Glutamatergic neuron (in vitro differentiated cells): Measurements from ENCODE around the gene GPR160. TPM values are rescaled to one million over a fixed set of nuclear protein-coding genes. Genes with fewer than 3 reads are reported as not detected.

ENCODE experiments used
- DNase-seq: peaks from one replicate; pipeline ENCODE4 v3.0.0; 2022
- H3K27ac Mint-ChIP-seq: one replicate; pipeline ENCODE4 v1.8.0; 2020; ENCODE audit warnings: mild to moderate bottlenecking, mixed read lengths, inconsistent platforms; ENCODE audit not compliant: unreplicated experiment
- H3K27me3 Mint-ChIP-seq: one replicate; pipeline ENCODE4 v1.8.0; 2020; ENCODE audit warnings: mild to moderate bottlenecking, moderate library complexity, mixed read lengths, inconsistent platforms; ENCODE audit not compliant: unreplicated experiment
- H3K36me3 Mint-ChIP-seq: one replicate; pipeline ENCODE4 v1.8.0; 2020; ENCODE audit warnings: mild to moderate bottlenecking, mixed read lengths, inconsistent platforms; ENCODE audit not compliant: unreplicated experiment
- H3K4me1 Mint-ChIP-seq: one replicate; pipeline ENCODE4 v1.8.0; 2020; ENCODE audit warnings: mild to moderate bottlenecking, low read depth, mixed read lengths, inconsistent platforms; ENCODE audit not compliant: unreplicated experiment
- H3K4me3 Mint-ChIP-seq: one replicate; pipeline ENCODE4 v1.8.0; 2020; ENCODE audit warnings: mild to moderate bottlenecking, mixed read lengths, inconsistent platforms; ENCODE audit not compliant: unreplicated experiment
- H3K9me3 Mint-ChIP-seq: one replicate; pipeline ENCODE4 v1.8.0; 2020; ENCODE audit warnings: mild to moderate bottlenecking, moderate library complexity, mixed read lengths, inconsistent platforms; ENCODE audit not compliant: unreplicated experiment
- total RNA-seq: library from RNA; stranded (reverse); fragmentation: NEBNext Ultra II Directional; extraction: Animal tissue kit (Norgen Biotek cat#: 25700); gene quantifications from one replicate; pipeline ENCODE4 v1.2.1, GENCODE V29; 2021; ENCODE audit not compliant: unreplicated experiment
- TF ChIP-seq, protein P1 (sequence below): fragments of 200-600 bp; sonication (generic); IDR thresholded peaks from one replicate; pipeline ENCODE4 v1.5.0; 2021; ENCODE audit not compliant: partially characterized antibody, unreplicated experiment

The GPR160 gene
- total RNA-seq, 1 donor from 2014 or later, result not detected

- no peaks in the 10 kb centered on the region for H3K36me3 Mint-ChIP-seq
- no peak for DNase-seq
- H3K9me3 Mint-ChIP-seq, result no peaks in the 10 kb centered on the region
- no peak overlapping the region for H3K27ac Mint-ChIP-seq
- no peak overlapping the region for H3K4me3 Mint-ChIP-seq
- H3K27me3 Mint-ChIP-seq, result peaks cover 4% of the 10 kb centered on the region
- no peaks in the 10 kb centered on the region for H3K4me1 Mint-ChIP-seq
- TF ChIP-seq, protein P1, sequence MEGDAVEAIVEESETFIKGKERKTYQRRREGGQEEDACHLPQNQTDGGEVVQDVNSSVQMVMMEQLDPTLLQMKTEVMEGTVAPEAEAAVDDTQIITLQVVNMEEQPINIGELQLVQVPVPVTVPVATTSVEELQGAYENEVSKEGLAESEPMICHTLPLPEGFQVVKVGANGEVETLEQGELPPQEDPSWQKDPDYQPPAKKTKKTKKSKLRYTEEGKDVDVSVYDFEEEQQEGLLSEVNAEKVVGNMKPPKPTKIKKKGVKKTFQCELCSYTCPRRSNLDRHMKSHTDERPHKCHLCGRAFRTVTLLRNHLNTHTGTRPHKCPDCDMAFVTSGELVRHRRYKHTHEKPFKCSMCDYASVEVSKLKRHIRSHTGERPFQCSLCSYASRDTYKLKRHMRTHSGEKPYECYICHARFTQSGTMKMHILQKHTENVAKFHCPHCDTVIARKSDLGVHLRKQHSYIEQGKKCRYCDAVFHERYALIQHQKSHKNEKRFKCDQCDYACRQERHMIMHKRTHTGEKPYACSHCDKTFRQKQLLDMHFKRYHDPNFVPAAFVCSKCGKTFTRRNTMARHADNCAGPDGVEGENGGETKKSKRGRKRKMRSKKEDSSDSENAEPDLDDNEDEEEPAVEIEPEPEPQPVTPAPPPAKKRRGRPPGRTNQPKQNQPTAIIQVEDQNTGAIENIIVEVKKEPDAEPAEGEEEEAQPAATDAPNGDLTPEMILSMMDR, result no peak
Measured at GRCh38 chr3:170023165-170023564, 14.6 kb upstream of the GPR160 start.

GRCh38 chr3:170024581-170024980 is 13.2 kb upstream of the GPR160 start:
- Mint-ChIP-seq H3K27me3 (peaks cover 6% of the 10 kb centered on the region), H3K36me3 (no peaks in the 10 kb centered on the region), H3K9me3 (peaks cover 2% of the 10 kb centered on the region), H3K4me1 (no peaks in the 10 kb centered on the region), H3K27ac (no peak overlapping the region), H3K4me3 (no peak overlapping the region)
- DNase-seq, result no peak
- TF ChIP-seq, protein P1, result no peak

DNA sequence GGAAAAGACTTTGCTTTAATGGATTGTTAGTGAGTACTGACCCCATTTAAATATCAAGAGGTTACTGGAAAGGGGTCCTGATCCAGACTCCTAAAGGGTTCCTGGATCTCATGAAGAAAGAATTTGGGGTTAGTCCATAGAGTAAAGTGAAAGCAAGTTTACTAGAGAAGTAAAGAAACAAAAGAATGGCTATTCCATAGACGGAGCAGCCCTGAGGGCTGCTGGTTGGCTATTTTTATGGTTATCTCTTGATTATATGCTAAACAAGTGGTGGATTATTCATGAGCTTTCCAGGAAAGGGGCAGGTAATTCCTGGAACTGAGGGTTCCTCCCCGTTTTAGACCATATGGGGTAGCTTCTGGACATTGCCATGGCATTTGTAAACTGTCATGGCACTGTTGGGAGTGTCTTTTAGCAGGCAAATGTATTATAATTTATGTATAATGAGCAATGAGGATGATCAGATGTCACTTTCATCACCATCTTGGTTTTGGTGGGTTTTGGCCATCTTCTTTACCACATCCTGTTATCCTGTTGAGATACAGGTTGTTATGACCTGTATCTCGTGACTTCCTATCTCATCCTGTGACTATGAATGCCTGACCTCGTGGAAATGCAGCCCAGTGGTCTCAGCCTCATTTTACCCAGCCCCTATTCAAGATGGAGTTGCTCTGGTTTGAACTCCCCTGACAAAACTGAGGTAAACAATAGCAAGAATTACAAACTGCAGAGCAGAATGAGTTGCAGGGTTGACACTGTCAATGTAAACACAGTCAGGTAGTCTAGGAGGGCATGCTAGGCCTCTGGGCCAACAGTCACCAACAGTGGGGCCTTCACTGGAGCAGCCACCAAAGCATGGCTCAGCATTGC is 10.3 kb upstream of the GPR160 start:
- Mint-ChIP-seq H3K4me3 (no peak overlapping the region), H3K9me3 (peaks cover 2% of the 10 kb centered on the region), H3K36me3 (no peaks in the 10 kb centered on the region)

DNA sequence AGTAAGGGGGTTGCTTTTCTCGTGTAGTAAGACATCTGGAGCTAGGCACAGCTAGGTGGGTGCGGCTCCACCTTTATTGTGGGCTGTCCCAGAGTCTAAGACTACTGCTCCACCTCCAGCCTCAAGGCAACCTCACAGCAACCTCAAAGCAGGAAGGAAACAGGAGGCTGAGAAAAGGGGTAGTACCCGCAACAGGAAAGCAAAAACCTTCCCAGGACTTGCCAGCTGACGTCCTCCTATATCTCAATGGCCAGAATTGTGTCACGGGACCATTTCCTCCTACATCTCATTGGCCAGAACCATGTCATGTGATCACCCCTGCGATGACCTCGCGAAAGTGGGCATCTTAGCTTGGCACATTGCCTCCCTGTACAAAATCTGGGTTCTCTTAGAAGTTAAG is 4.3 kb upstream of the GPR160 start:
- H3K27me3 Mint-ChIP-seq, result peaks cover 3% of the 10 kb centered on the region
- no peaks in the 10 kb centered on the region for H3K4me1 Mint-ChIP-seq
- no peak for DNase-seq
- H3K27ac Mint-ChIP-seq, result no peak overlapping the region
- H3K9me3 Mint-ChIP-seq, result peaks cover 3% of the 10 kb centered on the region
- no peak overlapping the region for H3K4me3 Mint-ChIP-seq
- TF ChIP-seq, protein P1, result no peak
- H3K36me3 Mint-ChIP-seq, result no peaks in the 10 kb centered on the region

More for the DNA sequence above, 10.3 kb upstream of the GPR160 start:
- Mint-ChIP-seq H3K27ac (no peak overlapping the region), H3K27me3 (peaks cover 6% of the 10 kb centered on the region), H3K4me1 (no peaks in the 10 kb centered on the region)
- TF ChIP-seq, protein P1, result no peak
- no peak for DNase-seq

DNA sequence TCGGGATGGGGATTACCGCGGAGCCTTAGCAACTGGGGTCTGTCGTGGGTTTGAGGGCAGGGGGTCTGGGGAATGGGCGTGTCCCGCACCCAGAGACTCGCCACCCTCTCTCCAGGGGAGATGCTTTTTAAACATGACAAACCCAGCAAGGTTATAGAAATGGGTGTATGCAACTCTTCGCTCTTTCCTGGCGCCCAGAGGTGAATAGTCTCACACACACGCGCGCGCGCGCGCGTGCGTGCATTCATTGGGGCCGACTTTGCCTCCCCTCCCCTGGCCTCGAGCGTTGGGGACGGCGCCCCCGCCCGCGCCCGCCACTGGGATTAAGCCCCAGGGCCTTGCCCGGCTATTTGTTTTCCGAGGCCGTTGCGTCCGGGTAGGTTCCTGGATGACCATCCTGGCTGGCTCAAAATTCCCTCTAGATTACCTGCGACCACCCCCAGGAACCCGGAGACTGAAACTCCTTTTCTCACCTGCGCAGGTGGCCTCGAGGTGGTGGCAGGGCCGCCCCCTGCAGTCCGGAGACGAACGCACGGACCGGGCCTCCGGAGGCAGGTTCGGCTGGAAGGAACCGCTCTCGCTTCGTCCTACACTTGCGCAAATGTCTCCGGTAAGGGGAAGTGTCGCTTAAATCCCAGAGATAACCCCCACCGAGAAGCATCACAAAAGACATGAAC is 777 bp downstream of the GPR160 start:
- Mint-ChIP-seq H3K27me3 (peaks cover 5% of the 10 kb centered on the region), H3K27ac (no peak overlapping the region), H3K4me3 (peak overlapping the region; percentile 81), H3K9me3 (no peaks in the 10 kb centered on the region), H3K4me1 (no peaks in the 10 kb centered on the region), H3K36me3 (no peaks in the 10 kb centered on the region)
- TF ChIP-seq, protein P1, result no peak
- DNase-seq, result peak; percentile 21
